Measurements from ENCODE around the gene MAD1L1. TPM values are rescaled to one million over a fixed set of nuclear protein-coding genes. Genes with fewer than 3 reads are reported as not detected.
A peak's percentile ranks its signal among the peaks of the same experiment; 100 is the strongest.

MAD1L1 gene
- total and polyA plus RNA-seq, 3 donors from 2014 or later = 63.1 to 149 (median 94.6) TPM

- intact Hi-C loops (cut with DNase I; ENCODE audit: low total_unique reads) = no loop called here
- WGBS, 2 donors = 66 to 80% methylated on average over 2 to 20 of the region's 20 CpGs
- TF ChIP-seq POLR2A (IDR thresholded peaks at IDR 0.05) (no peak), CTCF (IDR thresholded peaks at IDR 0.05) (no peak)
Measured at GRCh38 chr7:2139004-2139699, 93.6 kb downstream of the MAD1L1 start.

DNA sequence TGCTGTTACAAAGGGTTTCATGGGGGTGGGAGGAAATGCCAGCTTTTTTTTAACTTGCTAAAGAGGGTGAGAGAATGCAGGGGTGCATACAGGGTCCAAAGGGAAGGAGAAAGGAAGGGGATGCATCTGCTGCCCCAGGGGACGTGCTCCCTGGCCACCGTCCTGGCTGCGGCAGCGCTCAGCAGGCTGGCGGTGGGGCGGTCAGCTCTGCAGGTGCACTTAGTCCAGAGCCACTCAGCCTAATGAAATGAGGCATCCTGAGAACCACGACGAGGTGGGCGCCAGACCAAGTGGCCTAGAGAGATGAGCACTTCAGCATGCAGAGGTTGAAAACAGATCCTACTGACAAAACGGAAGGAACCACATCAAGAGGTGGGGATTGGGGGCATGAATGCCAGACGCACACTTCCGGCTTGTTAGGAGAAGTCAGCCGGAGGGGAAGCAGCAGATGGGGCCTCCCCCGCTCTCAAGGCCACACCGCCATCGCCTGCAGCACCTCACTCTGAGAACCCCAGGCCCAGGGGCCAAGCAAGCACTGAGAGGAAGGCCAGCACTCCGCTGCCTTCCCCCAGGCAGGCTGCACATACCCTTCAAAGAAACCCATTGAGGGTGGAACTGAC is 94.5 kb downstream of the MAD1L1 start:
- Histone ChIP-seq H3K27me3 (no peaks in the 10 kb centered on the region), H3K4me3 (no peak overlapping the region), H3K27ac (no peak overlapping the region), H3K9me3 (no peaks in the 10 kb centered on the region), H3K4me1 (peaks cover 15% of the 10 kb centered on the region), H3K36me3 (ENCODE audit: low read depth, missing control alignments) (no peaks in the 10 kb centered on the region)
- TF ChIP-seq CTCF (IDR thresholded peaks at IDR 0.05) = no peak
- no peak for TF ChIP-seq POLR2A (IDR thresholded peaks at IDR 0.05)
- 63 to 73% methylated on average over 14 to 17 of the region's 17 CpGs for WGBS, 2 donors
- intact Hi-C loops (cut with DNase I; ENCODE audit: low total_unique reads) = no loop called here
- DNase-seq = no peak

More at GRCh38 chr7:2139004-2139699, 93.6 kb downstream of the MAD1L1 start:
- Histone ChIP-seq H3K27ac (no peak overlapping the region), H3K4me3 (no peak overlapping the region), H3K27me3 (no peaks in the 10 kb centered on the region), H3K36me3 (ENCODE audit: low read depth, missing control alignments) (no peaks in the 10 kb centered on the region), H3K4me1 (peaks cover 15% of the 10 kb centered on the region), H3K9me3 (no peaks in the 10 kb centered on the region)
- DNase-seq = peak; percentile 44

DNA sequence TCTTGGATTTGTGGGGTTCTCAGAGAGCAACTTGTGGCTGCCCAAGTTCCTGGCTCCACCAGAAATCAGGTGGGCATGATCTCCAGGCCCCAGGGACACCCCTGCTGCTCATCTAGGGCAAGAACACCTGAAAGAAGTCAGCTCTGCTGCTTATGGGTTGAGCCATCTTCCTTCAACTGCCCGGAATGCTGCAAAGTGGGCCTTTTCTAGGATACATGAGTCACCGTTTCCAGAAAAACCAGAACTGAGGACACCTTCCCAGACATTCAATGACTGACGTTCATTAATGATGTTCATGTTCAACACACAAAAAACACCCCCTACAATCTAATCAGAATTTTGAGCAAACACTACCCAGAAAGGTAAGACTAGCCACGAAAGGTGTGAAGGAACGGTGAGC is 98.0 kb downstream of the MAD1L1 start:
- no peak for DNase-seq
- WGBS, 2 donors = 94 to 95% methylated on average over 5 of the region's 5 CpGs
- no peaks in the 10 kb centered on the region for H3K27me3 ChIP-seq
- H3K36me3 ChIP-seq (ENCODE audit: low read depth, missing control alignments) = no peaks in the 10 kb centered on the region
- TF ChIP-seq POLR2A (IDR thresholded peaks at IDR 0.05) (no peak), CTCF (IDR thresholded peaks at IDR 0.05) (no peak)
- intact Hi-C loops (cut with DNase I; ENCODE audit: low total_unique reads) = no loop called here
- peaks cover 14% of the 10 kb centered on the region for H3K4me1 ChIP-seq
- H3K9me3 ChIP-seq = no peaks in the 10 kb centered on the region
- H3K4me3 ChIP-seq = no peak overlapping the region
- no peak overlapping the region for H3K27ac ChIP-seq

DNA sequence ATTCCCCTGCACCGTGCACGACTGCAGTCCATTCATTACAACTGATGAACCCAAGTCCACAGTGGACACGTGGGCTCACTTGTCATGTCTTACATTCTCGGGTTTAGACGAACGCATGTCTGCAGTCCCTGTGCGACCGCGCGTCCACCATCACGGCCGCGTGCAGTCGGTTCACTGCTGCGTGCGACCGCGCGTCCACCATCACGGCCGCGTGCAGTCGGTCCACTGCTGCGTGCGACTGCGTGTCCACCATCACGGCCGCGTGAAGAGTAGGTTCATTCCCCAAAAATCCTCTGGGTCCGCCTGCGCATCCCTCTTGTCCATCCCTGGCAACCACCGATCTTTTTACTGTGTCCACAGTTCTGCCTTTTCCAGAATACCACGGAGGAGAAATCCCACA is 100.5 kb downstream of the MAD1L1 start:
- TF ChIP-seq POLR2A (IDR thresholded peaks at IDR 0.05) (no peak), CTCF (IDR thresholded peaks at IDR 0.05) (no peak)
- intact Hi-C loops (cut with DNase I; ENCODE audit: low total_unique reads) = no loop called here
- H3K9me3 ChIP-seq = no peaks in the 10 kb centered on the region
- no peak overlapping the region for H3K27ac ChIP-seq
- H3K4me1 ChIP-seq = no peaks in the 10 kb centered on the region
- no peaks in the 10 kb centered on the region for H3K27me3 ChIP-seq
- DNase-seq = no peak
- no peaks in the 10 kb centered on the region for H3K36me3 ChIP-seq (ENCODE audit: low read depth, missing control alignments)
- no peak overlapping the region for H3K4me3 ChIP-seq
- 94% methylated on average over 33 of the region's 33 CpGs for WGBS, 2 donors
